ENCODE results near the gene SCN7A. TPM values are rescaled to one million over a fixed set of nuclear protein-coding genes. Genes with fewer than 3 reads are reported as not detected.

Gene SCN7A
- polyA plus RNA-seq, 1 donor (not counting 4 experiments of a cell fraction or from before 2014, with no cell fraction given), result not detected

DNA sequence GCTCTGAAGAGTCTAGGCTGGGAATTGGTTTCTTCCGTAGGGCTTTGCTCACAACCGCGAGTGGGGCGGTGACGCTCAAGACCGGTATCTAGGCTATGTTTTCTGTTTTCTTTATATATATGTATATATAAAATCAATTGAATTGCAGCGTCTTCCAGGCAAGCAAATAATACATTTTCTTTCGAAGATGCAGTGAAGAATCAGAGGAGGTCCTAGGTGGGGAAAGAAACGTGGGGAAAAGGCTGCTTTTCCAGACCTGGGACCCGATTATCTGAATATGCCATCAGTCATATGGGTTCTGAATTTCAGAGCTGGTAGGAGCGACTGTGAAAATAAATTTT lies 117.6 kb downstream of the SCN7A start:
- Histone ChIP-seq H3K27ac (ENCODE audit: control insufficient read depth, insufficient read depth, low read length) (no peak overlapping the region), H3K79me2 (ENCODE audit: control insufficient read depth, insufficient read depth, low read length) (no peaks in the 10 kb centered on the region), H3K36me3 (ENCODE audit: control insufficient read depth in 2 of 2, extremely low read depth in 1 of 2, insufficient read depth in 2 of 2, low read length in 2 of 2) (no peaks in the 10 kb centered on the region), H3K4me1 (ENCODE audit: control insufficient read depth, extremely low read depth, insufficient read depth, low read length) (peaks cover 6% of the 10 kb centered on the region), H3K4me3 (ENCODE audit: control insufficient read depth in 2 of 3, extremely low read depth in 1 of 3, insufficient read depth in 2 of 3, low read depth in 1 of 3, low read length in 3 of 3) (peak overlapping the region in 1 of 3 experiments; percentile 65), H4K20me1 (ENCODE audit: control insufficient read depth, extremely low read depth, insufficient read depth, low read length) (no peaks in the 10 kb centered on the region), H3K4me2 (ENCODE audit: control insufficient read depth, extremely low read depth, insufficient read depth, low read depth, low read length) (peak overlapping the region; percentile 86), H2AFZ (ENCODE audit: control insufficient read depth, low read length) (peak overlapping the region; percentile 80), H3K9ac (ENCODE audit: control insufficient read depth, extremely low read depth, insufficient read depth, low read length) (no peak overlapping the region), H3K27me3 (ENCODE audit: control insufficient read depth, extremely low read depth, insufficient read depth, low read length) (peaks cover 26% of the 10 kb centered on the region), H3K9me1 (ENCODE audit: control insufficient read depth, extremely low read depth, insufficient read depth, low read length) (no peaks in the 10 kb centered on the region), H3K9me3 (ENCODE audit: control insufficient read depth, low read depth, low read length) (no peaks in the 10 kb centered on the region)
- no peak for FAIRE-seq
- dilution Hi-C loops (cut with MboI; ENCODE audit: extremely low pct_ligation_motif_present, low sequenced_read_pairs), result no loop called here
- TF ChIP-seq, protein P1, sequence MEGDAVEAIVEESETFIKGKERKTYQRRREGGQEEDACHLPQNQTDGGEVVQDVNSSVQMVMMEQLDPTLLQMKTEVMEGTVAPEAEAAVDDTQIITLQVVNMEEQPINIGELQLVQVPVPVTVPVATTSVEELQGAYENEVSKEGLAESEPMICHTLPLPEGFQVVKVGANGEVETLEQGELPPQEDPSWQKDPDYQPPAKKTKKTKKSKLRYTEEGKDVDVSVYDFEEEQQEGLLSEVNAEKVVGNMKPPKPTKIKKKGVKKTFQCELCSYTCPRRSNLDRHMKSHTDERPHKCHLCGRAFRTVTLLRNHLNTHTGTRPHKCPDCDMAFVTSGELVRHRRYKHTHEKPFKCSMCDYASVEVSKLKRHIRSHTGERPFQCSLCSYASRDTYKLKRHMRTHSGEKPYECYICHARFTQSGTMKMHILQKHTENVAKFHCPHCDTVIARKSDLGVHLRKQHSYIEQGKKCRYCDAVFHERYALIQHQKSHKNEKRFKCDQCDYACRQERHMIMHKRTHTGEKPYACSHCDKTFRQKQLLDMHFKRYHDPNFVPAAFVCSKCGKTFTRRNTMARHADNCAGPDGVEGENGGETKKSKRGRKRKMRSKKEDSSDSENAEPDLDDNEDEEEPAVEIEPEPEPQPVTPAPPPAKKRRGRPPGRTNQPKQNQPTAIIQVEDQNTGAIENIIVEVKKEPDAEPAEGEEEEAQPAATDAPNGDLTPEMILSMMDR (optimal IDR thresholded peaks at IDR 0.05 in 1 of 3, IDR thresholded peaks at IDR 0.05 in 1 of 3, conservative IDR thresholded peaks at IDR 0.05 in 1 of 3; ENCODE audit: extremely low read depth in 1 of 3, insufficient read depth in 2 of 3, low read length in 3 of 3), result no peak
- TF ChIP-seq EZH2 (IDR thresholded peaks at IDR 0.05; ENCODE audit: low read length), result no peak
- DNase-seq (ENCODE audit: low read depth, low spot score), result no peak

DNA sequence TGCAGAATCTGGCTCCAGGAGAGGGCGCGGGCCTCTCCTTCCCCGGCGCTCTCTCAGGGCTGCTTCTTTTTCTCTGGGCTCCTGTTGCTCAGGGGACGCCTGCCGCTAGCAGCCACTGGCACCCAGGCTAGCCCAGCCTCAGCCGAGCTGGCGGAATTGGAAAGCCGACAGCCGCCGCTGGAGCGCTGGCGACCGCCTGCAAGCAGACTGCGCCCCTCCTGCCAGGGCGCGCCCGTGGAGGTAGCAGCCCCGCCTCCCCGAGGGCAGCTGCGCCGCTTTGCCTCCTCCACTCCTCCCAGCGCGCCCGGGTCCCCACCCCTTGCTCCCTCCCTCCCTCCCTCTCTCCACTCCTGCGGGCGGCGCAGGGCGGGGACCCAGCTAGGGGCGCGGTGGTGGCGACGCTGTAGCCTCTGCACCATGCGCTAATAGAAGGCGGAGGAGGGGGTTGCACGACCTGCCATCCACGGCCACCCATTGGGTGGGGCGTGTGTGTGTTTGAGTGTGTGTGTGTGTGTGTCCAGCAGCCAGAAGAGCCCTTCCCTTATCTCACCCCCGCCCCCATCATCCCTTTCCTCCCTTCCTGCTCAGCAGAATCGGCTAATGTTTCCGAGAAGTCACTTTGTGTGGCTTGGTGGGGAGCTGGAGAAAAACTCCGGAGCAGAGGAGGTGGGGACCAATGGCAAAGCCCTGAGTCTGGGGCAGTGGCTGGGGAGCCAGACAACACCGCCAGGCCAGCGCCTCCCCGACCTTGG lies 118.1 kb downstream of the SCN7A start, which contains the start of gene SCN9A:
Gene SCN9A, minus strand, starts transcription at position 209 of the 752 bp plus-strand sequence. CDS start 64,188 bp downstream, outside the sequence.
- no peak for TF ChIP-seq EZH2 (IDR thresholded peaks at IDR 0.05; ENCODE audit: low read length)
- TF ChIP-seq, protein P1 (optimal IDR thresholded peaks at IDR 0.05 in 1 of 3, IDR thresholded peaks at IDR 0.05 in 1 of 3, conservative IDR thresholded peaks at IDR 0.05 in 1 of 3; ENCODE audit: extremely low read depth in 1 of 3, insufficient read depth in 2 of 3, low read length in 3 of 3), result no peak
- Histone ChIP-seq H3K4me1 (ENCODE audit: control insufficient read depth, extremely low read depth, insufficient read depth, low read length) (peaks cover 6% of the 10 kb centered on the region), H3K9me3 (ENCODE audit: control insufficient read depth, low read depth, low read length) (no peaks in the 10 kb centered on the region), H2AFZ (ENCODE audit: control insufficient read depth, low read length) (peak within 1 kb of the TSS; percentile 80), H3K27ac (ENCODE audit: control insufficient read depth, insufficient read depth, low read length) (no peak within 1 kb of the TSS), H3K27me3 (ENCODE audit: control insufficient read depth, extremely low read depth, insufficient read depth, low read length) (peaks cover 26% of the 10 kb centered on the region), H3K9me1 (ENCODE audit: control insufficient read depth, extremely low read depth, insufficient read depth, low read length) (no peaks in the 10 kb centered on the region), H4K20me1 (ENCODE audit: control insufficient read depth, extremely low read depth, insufficient read depth, low read length) (no peaks in the 10 kb centered on the region), H3K4me3 (ENCODE audit: control insufficient read depth in 2 of 3, extremely low read depth in 1 of 3, insufficient read depth in 2 of 3, low read depth in 1 of 3, low read length in 3 of 3) (peak within 1 kb of the TSS; percentile 35 to 65 (median 59)), H3K36me3 (ENCODE audit: control insufficient read depth in 2 of 2, extremely low read depth in 1 of 2, insufficient read depth in 2 of 2, low read length in 2 of 2) (no peaks in the 10 kb centered on the region), H3K79me2 (ENCODE audit: control insufficient read depth, insufficient read depth, low read length) (no peaks in the 10 kb centered on the region), H3K9ac (ENCODE audit: control insufficient read depth, extremely low read depth, insufficient read depth, low read length) (no peak within 1 kb of the TSS), H3K4me2 (ENCODE audit: control insufficient read depth, extremely low read depth, insufficient read depth, low read depth, low read length) (peak within 1 kb of the TSS; percentile 86)
- FAIRE-seq, result no peak
- dilution Hi-C loops (cut with MboI; ENCODE audit: extremely low pct_ligation_motif_present, low sequenced_read_pairs), result no loop called here
- no peak for DNase-seq (ENCODE audit: low read depth, low spot score)
